Measurements from ENCODE around the gene ACTN1.

The ACTN1 gene

DNA sequence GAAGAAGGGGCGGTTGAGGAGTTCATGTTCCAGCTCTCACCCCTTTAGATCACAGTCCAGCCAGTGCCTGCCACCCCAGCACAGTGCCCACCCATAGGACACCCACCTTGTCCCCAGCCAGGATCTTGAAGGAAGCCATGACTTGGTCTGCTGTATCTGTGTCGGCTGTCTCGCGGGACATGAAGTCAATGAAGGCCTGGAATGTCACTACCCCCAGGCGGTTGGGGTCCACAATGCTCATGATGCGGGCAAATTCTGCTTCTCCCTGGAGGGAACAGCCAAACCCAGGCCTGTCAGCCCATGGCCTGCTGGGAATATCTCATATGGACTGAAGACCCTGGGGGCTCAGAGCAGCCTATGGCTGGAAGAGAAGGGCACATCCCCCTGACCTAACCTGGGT, 102.1 kb downstream of the ACTN1 start:
- no peak for TF ChIP-seq CTBP1 (IDR thresholded peaks at IDR 0.05; ENCODE audit: borderline replicate concordance)
- no peak for TF ChIP-seq SP1 (IDR thresholded peaks at IDR 0.05)
- no peak for TF ChIP-seq FOXM1 (IDR thresholded peaks at IDR 0.05; ENCODE audit: borderline replicate concordance)
- no peak for TF ChIP-seq L3MBTL2 (conservative IDR thresholded peaks at IDR 0.05)
- no peak for TF ChIP-seq NFRKB (IDR thresholded peaks at IDR 0.05)
- TF ChIP-seq, protein P1, sequence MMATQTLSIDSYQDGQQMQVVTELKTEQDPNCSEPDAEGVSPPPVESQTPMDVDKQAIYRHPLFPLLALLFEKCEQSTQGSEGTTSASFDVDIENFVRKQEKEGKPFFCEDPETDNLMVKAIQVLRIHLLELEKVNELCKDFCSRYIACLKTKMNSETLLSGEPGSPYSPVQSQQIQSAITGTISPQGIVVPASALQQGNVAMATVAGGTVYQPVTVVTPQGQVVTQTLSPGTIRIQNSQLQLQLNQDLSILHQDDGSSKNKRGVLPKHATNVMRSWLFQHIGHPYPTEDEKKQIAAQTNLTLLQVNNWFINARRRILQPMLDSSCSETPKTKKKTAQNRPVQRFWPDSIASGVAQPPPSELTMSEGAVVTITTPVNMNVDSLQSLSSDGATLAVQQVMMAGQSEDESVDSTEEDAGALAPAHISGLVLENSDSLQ (IDR thresholded peaks at IDR 0.05): no peak
- TF ChIP-seq BHLHE40 (IDR thresholded peaks at IDR 0.05; ENCODE audit: borderline replicate concordance): no peak
- no peak for TF ChIP-seq TARDBP (IDR thresholded peaks at IDR 0.05)
- no peak for TF ChIP-seq FOXK2 (IDR thresholded peaks at IDR 0.05)
- TF ChIP-seq SUZ12 (IDR thresholded peaks at IDR 0.05): no peak
- TF ChIP-seq LEF1 (IDR thresholded peaks at IDR 0.05; ENCODE audit: borderline replicate concordance): no peak
- TF ChIP-seq ELF4 (IDR thresholded peaks at IDR 0.05): no peak
- no peak for TF ChIP-seq FOXA1 (IDR thresholded peaks at IDR 0.05)
- TF ChIP-seq ZNF384 (IDR thresholded peaks at IDR 0.05): no peak
- TF ChIP-seq ARNT (IDR thresholded peaks at IDR 0.05): no peak
- TF ChIP-seq HDGF (IDR thresholded peaks at IDR 0.05; ENCODE audit: borderline replicate concordance): no peak
- no peak for DNase-seq (ENCODE audit: extremely low spot score)
- ChIA-PET POLR2A (no interaction called here), CTCF (no interaction called here)

DNA sequence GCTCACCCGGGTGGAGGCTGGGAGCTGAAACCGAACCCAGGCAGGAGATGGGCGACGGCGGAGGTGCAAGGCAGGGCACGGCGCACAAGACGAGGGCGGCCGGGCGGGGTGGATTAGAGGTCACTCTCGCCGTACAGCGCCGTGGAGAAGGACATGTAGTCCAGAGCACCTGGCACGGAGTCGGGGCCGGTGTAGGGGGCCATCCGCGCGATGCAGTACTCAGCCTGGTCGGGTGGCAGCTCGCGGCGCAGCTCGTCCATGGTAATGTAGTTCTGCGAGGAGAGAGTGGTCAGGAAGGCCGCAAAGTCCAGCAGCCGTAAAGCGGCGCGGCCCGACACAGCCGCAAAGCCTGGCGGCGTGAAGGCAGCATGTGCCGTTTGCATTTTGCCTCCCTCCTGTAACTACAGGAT, 104.4 kb downstream of the ACTN1 start:
- ChIA-PET CTCF (no interaction called here), POLR2A (no interaction called here)
- TF ChIP-seq SP1 (IDR thresholded peaks at IDR 0.05) (no peak), ARNT (IDR thresholded peaks at IDR 0.05) (no peak), HDGF (IDR thresholded peaks at IDR 0.05; ENCODE audit: borderline replicate concordance) (no peak), LEF1 (IDR thresholded peaks at IDR 0.05; ENCODE audit: borderline replicate concordance) (no peak), FOXA1 (IDR thresholded peaks at IDR 0.05) (no peak), L3MBTL2 (conservative IDR thresholded peaks at IDR 0.05) (no peak), CTBP1 (IDR thresholded peaks at IDR 0.05; ENCODE audit: borderline replicate concordance) (no peak), FOXM1 (IDR thresholded peaks at IDR 0.05; ENCODE audit: borderline replicate concordance) (no peak), SUZ12 (IDR thresholded peaks at IDR 0.05) (no peak), BHLHE40 (IDR thresholded peaks at IDR 0.05; ENCODE audit: borderline replicate concordance) (no peak), ZNF384 (IDR thresholded peaks at IDR 0.05) (no peak), FOXK2 (IDR thresholded peaks at IDR 0.05) (no peak), NFRKB (IDR thresholded peaks at IDR 0.05) (no peak), ELF4 (IDR thresholded peaks at IDR 0.05) (no peak), TARDBP (IDR thresholded peaks at IDR 0.05) (no peak)
- TF ChIP-seq, protein P1 (IDR thresholded peaks at IDR 0.05): no peak
- no peak for DNase-seq (ENCODE audit: extremely low spot score)

DNA sequence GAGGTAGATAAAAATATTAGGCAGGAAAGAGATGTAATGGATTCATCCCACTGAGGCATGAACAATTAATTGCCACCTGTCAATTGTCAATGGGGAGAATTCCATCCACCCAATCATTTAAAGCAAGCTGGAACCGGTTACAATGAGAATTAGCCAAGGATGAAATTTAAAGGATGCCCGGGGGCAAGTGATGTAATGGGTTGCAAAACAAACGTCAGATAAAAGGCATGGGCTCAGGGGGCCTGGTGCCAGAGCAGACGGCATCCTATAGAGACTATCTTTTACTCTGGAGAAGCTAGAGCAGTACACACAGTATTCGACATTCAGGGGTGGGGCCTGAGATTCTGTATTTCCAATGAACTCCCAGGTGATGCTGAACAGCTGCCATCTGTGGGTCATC, 105.7 kb downstream of the ACTN1 start:
- ChIA-PET POLR2A (no interaction called here), CTCF (no interaction called here)
- TF ChIP-seq ELF4 (IDR thresholded peaks at IDR 0.05) (no peak), NFRKB (IDR thresholded peaks at IDR 0.05) (no peak), FOXM1 (IDR thresholded peaks at IDR 0.05; ENCODE audit: borderline replicate concordance) (no peak), SP1 (IDR thresholded peaks at IDR 0.05) (no peak), TARDBP (IDR thresholded peaks at IDR 0.05) (no peak), L3MBTL2 (conservative IDR thresholded peaks at IDR 0.05) (no peak), BHLHE40 (IDR thresholded peaks at IDR 0.05; ENCODE audit: borderline replicate concordance) (no peak), ARNT (IDR thresholded peaks at IDR 0.05) (no peak), SUZ12 (IDR thresholded peaks at IDR 0.05) (no peak), CTBP1 (IDR thresholded peaks at IDR 0.05; ENCODE audit: borderline replicate concordance) (no peak), ZNF384 (IDR thresholded peaks at IDR 0.05) (no peak), LEF1 (IDR thresholded peaks at IDR 0.05; ENCODE audit: borderline replicate concordance) (no peak), FOXK2 (IDR thresholded peaks at IDR 0.05) (no peak)
- TF ChIP-seq, protein P1 (IDR thresholded peaks at IDR 0.05): no peak
- DNase-seq (ENCODE audit: extremely low spot score): no peak

DNA sequence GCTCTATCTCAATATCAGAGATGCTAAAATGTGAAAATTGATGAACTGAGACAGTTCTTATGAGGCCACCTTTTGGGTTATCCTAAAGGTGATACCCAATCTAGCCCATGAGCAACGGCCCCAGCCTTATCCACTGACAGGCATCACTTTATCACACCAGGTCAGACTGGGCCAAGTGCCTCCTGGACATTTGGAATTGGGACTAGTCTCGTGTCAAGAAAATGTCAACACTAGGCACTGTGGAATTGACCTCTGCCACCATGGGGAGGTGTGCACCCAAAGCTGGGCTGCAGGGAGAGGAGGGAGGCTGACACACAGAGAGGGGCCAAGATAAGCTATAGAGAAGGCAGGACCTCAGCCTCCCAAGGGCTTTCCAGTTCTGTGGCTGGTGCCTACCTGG, 107.7 kb downstream of the ACTN1 start:
- TF ChIP-seq L3MBTL2 (conservative IDR thresholded peaks at IDR 0.05): no peak
- ChIA-PET CTCF (interaction anchor here (0.5 kb wide), 1 partner anchor 114 kb away, joined by 4 read pairs; no protein-coding TSS in a partner anchor), POLR2A (no interaction called here)
- no peak for DNase-seq (ENCODE audit: extremely low spot score)

DNA sequence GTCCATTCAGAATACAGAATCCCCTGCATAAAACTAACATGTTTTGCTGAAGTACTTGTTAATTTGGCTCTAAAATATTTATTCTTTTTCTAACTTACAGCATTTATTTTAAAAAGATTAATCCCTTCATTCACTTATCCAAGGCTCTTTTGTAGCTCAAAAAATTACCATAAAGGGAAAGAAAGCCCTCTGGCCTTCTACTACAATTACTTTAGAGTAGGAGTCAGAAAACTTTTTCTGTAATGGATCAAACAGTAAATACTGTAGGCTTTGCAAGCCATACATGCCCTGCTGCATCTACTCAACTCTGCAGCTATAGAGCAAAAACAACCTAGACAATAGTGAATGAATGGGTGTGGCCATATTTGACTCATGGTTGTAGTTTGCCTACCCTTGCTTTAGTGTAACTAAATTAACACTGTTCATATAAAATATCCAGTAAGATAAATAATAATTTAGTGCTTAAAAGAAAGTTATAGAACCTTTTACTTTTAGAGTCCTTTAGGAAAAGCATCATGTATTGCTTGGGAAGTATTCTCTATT, 112.0 kb downstream of the ACTN1 start:
- ChIA-PET POLR2A (no interaction called here), CTCF (no interaction called here)
- TF ChIP-seq FOXA1 (IDR thresholded peaks at IDR 0.05) (no peak), NFRKB (IDR thresholded peaks at IDR 0.05) (no peak), TARDBP (IDR thresholded peaks at IDR 0.05) (no peak), L3MBTL2 (conservative IDR thresholded peaks at IDR 0.05) (no peak), FOXK2 (IDR thresholded peaks at IDR 0.05) (no peak), ARNT (IDR thresholded peaks at IDR 0.05) (no peak), ELF4 (IDR thresholded peaks at IDR 0.05) (no peak)
- DNase-seq (ENCODE audit: extremely low spot score): no peak

DNA sequence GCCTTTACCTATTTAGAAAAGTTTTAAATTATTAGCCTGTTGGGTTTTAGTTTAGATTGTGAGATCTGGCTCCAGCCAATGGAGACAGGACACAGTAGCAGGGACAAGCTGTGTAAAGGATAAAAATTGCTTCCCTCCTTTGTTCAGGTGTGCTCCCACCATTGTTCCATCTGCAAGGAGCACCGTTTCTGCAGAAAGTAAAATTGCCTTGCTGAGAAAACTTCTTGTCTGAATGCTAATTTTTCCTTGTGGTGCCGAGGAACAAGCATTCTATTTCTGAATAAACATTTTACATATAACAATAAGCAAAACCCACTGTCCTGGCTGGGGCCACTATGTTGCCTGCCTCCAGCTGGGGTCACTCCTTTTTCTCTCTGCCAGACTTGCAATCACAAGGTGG, 113.6 kb downstream of the ACTN1 start:
- TF ChIP-seq FOXA1 (IDR thresholded peaks at IDR 0.05) (no peak), ZNF384 (IDR thresholded peaks at IDR 0.05) (no peak), ARNT (IDR thresholded peaks at IDR 0.05) (no peak), LEF1 (IDR thresholded peaks at IDR 0.05; ENCODE audit: borderline replicate concordance) (no peak)
- POLR2A ChIA-PET: no interaction called here
- CTCF ChIA-PET: no interaction called here
- no peak for DNase-seq (ENCODE audit: extremely low spot score)

DNA sequence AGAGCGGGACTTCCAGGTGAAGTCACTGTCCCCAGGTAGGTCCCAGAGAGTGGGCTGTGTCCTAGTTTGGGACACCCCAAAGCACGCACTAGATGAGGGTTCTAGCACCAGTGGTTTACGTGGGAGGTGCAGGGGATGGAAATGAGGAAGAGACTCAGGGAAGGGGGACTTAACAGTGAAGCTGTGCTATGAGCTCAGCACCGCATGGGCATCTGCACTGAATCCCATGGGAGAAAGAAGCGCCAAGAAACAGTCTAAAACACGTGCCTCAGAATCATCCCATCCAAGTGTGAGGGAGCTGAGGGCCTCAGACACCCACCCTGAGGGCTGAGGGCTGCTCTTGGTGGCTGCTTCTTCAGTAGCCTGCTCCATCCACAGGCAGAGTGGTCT, 114.7 kb downstream of the ACTN1 start:
- TF ChIP-seq ARNT (IDR thresholded peaks at IDR 0.05) (no peak), LEF1 (IDR thresholded peaks at IDR 0.05; ENCODE audit: borderline replicate concordance) (no peak), ELF4 (IDR thresholded peaks at IDR 0.05) (no peak), HDGF (IDR thresholded peaks at IDR 0.05; ENCODE audit: borderline replicate concordance) (no peak), SUZ12 (IDR thresholded peaks at IDR 0.05) (no peak), SP1 (IDR thresholded peaks at IDR 0.05) (no peak), NFRKB (IDR thresholded peaks at IDR 0.05) (no peak), FOXM1 (IDR thresholded peaks at IDR 0.05; ENCODE audit: borderline replicate concordance) (no peak), L3MBTL2 (conservative IDR thresholded peaks at IDR 0.05) (no peak), ZNF384 (IDR thresholded peaks at IDR 0.05) (no peak), FOXA1 (IDR thresholded peaks at IDR 0.05) (no peak), CTBP1 (IDR thresholded peaks at IDR 0.05; ENCODE audit: borderline replicate concordance) (no peak)
- TF ChIP-seq, protein P1 (IDR thresholded peaks at IDR 0.05): no peak
- no peak for DNase-seq (ENCODE audit: extremely low spot score)
- ChIA-PET CTCF (interaction anchor here (1.7 to 2.5 kb wide), 2 partner anchors 20 to 195 kb away, joined by 4 to 8 read pairs; no protein-coding TSS in a partner anchor), POLR2A (no interaction called here)
